GM19240 (cell line): ENCODE results near the gene GRID1.
A peak's percentile ranks its signal among the peaks of the same experiment; 100 is the strongest.

Experiments
- DNase-seq: peaks from one replicate; pipeline ENCODE4 v3.0.0; 2011; ENCODE audit warnings: low spot score; ENCODE audit not compliant: insufficient read length

Gene GRID1

GRCh38 chr10:86366033-86366901, at the start of gene GRID1:
Gene GRID1, minus strand, starts transcription at chr10:86366795.
- DNase-seq: no peak

- DNase-seq: no peak
These were observed 49.0 kb upstream of the GRID1 start for GRCh38 chr10:86415583-86415982.

- DNase-seq: no peak
These were observed 48.5 kb upstream of the GRID1 start for GRCh38 chr10:86415116-86415515.

- DNase-seq: peak; percentile 23
These were observed 46.6 kb upstream of the GRID1 start for GRCh38 chr10:86413046-86413728.

GRCh38 chr10:86411852-86412560, 45.4 kb upstream of the GRID1 start:
- no peak for DNase-seq

- DNase-seq: no peak
These were observed 44.8 kb upstream of the GRID1 start for GRCh38 chr10:86411281-86411841.

GRCh38 chr10:86410542-86411124, 44.0 kb upstream of the GRID1 start:
- DNase-seq: no peak

- no peak for DNase-seq
These were observed 42.6 kb upstream of the GRID1 start for GRCh38 chr10:86409183-86409582.

GRCh38 chr10:86403183-86403797, 36.7 kb upstream of the GRID1 start:
- DNase-seq: no peak

- DNase-seq: no peak
These were observed 35.8 kb upstream of the GRID1 start for GRCh38 chr10:86402283-86402941.

GRCh38 chr10:86401588-86402282, 35.1 kb upstream of the GRID1 start:
- DNase-seq: no peak

- no peak for DNase-seq
These were observed 34.4 kb upstream of the GRID1 start for GRCh38 chr10:86400705-86401587.

- DNase-seq: peak; percentile 73
These were observed 33.5 kb upstream of the GRID1 start for GRCh38 chr10:86399879-86400704.

- no peak for DNase-seq
These were observed 32.9 kb upstream of the GRID1 start for GRCh38 chr10:86399514-86399878.

- DNase-seq: no peak
These were observed 30.5 kb upstream of the GRID1 start for GRCh38 chr10:86397120-86397519.

GRCh38 chr10:86393862-86394455, 27.4 kb upstream of the GRID1 start:
- DNase-seq: no peak

- DNase-seq: no peak
These were observed 26.8 kb upstream of the GRID1 start for GRCh38 chr10:86393362-86393761.

GRCh38 chr10:86392723-86393094, 26.1 kb upstream of the GRID1 start:
- no peak for DNase-seq
